HepG2 (cell line): ENCODE results near the gene SDC1. TPM values are rescaled to one million over a fixed set of nuclear protein-coding genes. Genes with fewer than 3 reads are reported as not detected.

Source experiments
- ATF7 ChIP-seq, 2 experiments: fragments of 450-650 bp in 1 of 2; sonication (generic) in 1 of 2; formaldehyde crosslinking in 1 of 2; IDR thresholded peaks; 2 replicates each; pipeline versions ENCODE4 v1.4.0 to v1.6.1; 2016 to 2020; ENCODE audit warnings: antibody characterized with exemption in 1 of 2, mild to moderate bottlenecking in 1 of 2, missing genetic modification reagents in 1 of 2
- BORCS8-MEF2B ChIP-seq: sonication (generic); formaldehyde crosslinking; IDR thresholded peaks from 2 replicates; pipeline ENCODE4 v1.8.0; 2022; ENCODE audit warnings: mild to moderate bottlenecking, missing genetic modification reagents
- CBFB ChIP-seq: sonication (generic); formaldehyde crosslinking; IDR thresholded peaks from 2 replicates; pipeline ENCODE4 v1.4.0; 2020; ENCODE audit warnings: missing genetic modification reagents
- ESRRA ChIP-seq: sonication (generic); formaldehyde crosslinking; IDR thresholded peaks from 2 replicates; pipeline ENCODE4 v1.5.1; 2020; ENCODE audit warnings: mild to moderate bottlenecking, low read depth, missing genetic modification reagents
- FOXC1 ChIP-seq: sonication (generic); formaldehyde crosslinking; IDR thresholded peaks from 2 replicates; pipeline ENCODE4 v1.8.0; 2022; ENCODE audit warnings: mild to moderate bottlenecking, missing genetic modification reagents, borderline replicate concordance
- GATAD2A ChIP-seq: IDR thresholded peaks from 2 replicates; pipeline ENCODE4 v1.6.1; 2016
- HDAC1 ChIP-seq: sonication (generic); formaldehyde crosslinking; IDR thresholded peaks from 2 replicates; pipeline ENCODE4 v1.5.1; 2020; ENCODE audit warnings: mild to moderate bottlenecking, missing genetic modification reagents
- HNF1B ChIP-seq: sonication (generic); formaldehyde crosslinking; IDR thresholded peaks from 2 replicates; pipeline ENCODE4 v1.5.1; 2020; ENCODE audit warnings: mild to moderate bottlenecking, moderate library complexity, missing genetic modification reagents
- MTA1 ChIP-seq: sonication (generic); formaldehyde crosslinking; IDR thresholded peaks from 2 replicates; pipeline ENCODE4 v1.4.0; 2020; ENCODE audit warnings: missing genetic modification reagents, mild to moderate bottlenecking, borderline replicate concordance
- MTERF4 ChIP-seq: sonication (generic); formaldehyde crosslinking; IDR thresholded peaks from 2 replicates; pipeline ENCODE4 v1.8.0; 2023; ENCODE audit warnings: mild to moderate bottlenecking, missing genetic modification reagents
- NR2F2 ChIP-seq: IDR thresholded peaks from 2 replicates; pipeline ENCODE4 v1.6.1; 2012; ENCODE audit warnings: low read depth, inconsistent platforms, borderline replicate concordance
- PAXIP1 ChIP-seq: sonication (generic); formaldehyde crosslinking; conservative IDR thresholded peaks from 2 replicates; pipeline ENCODE4 v1.4.0; 2020; ENCODE audit warnings: mild to moderate bottlenecking, missing genetic modification reagents, moderate library complexity
- PCBP1 ChIP-seq: fragments of 200-400 bp; formaldehyde crosslinking; IDR thresholded peaks from 2 replicates; pipeline ENCODE4 v1.6.1; 2017; ENCODE audit warnings: mild to moderate bottlenecking, low read depth, low read length, borderline replicate concordance
- THAP7 ChIP-seq: sonication (generic); formaldehyde crosslinking; IDR thresholded peaks from 2 replicates; pipeline ENCODE4 v1.8.1; 2023; ENCODE audit warnings: mild to moderate bottlenecking, missing genetic modification reagents
- THRA ChIP-seq: sonication (generic); formaldehyde crosslinking; IDR thresholded peaks from 2 replicates; pipeline ENCODE4 v1.4.0; 2020; ENCODE audit warnings: missing genetic modification reagents, borderline replicate concordance
- ZMYM3 ChIP-seq: sonication (generic); formaldehyde crosslinking; IDR thresholded peaks from 2 replicates; pipeline ENCODE4 v1.5.1; 2020; ENCODE audit warnings: mild to moderate bottlenecking, missing genetic modification reagents
- ZNF232 ChIP-seq: sonication (generic); formaldehyde crosslinking; IDR thresholded peaks from 2 replicates; pipeline ENCODE4 v1.4.0; 2020; ENCODE audit warnings: missing genetic modification reagents, borderline replicate concordance
- ZNF256 ChIP-seq: sonication (generic); formaldehyde crosslinking; conservative IDR thresholded peaks from 2 replicates; pipeline ENCODE4 v1.4.0; 2020; ENCODE audit warnings: missing genetic modification reagents
- ZNF552 ChIP-seq: sonication (generic); formaldehyde crosslinking; IDR thresholded peaks from 2 replicates; pipeline ENCODE4 v1.9.0; 2022; ENCODE audit warnings: missing genetic modification reagents, mild to moderate bottlenecking, borderline replicate concordance
- ZNF563 ChIP-seq: sonication (generic); formaldehyde crosslinking; IDR thresholded peaks from 2 replicates; pipeline ENCODE4 v1.8.0; 2022; ENCODE audit warnings: mild to moderate bottlenecking, moderate library complexity, missing genetic modification reagents
- ZNF792 ChIP-seq: IDR thresholded peaks from 2 replicates; pipeline ENCODE4 v1.6.1; 2016
- polyA plus RNA-seq, 8 experiments: library from polyadenylated mRNA; depleted of rRNA in 3 of 8; stranded (reverse) in 7 of 8; unstranded in 1 of 8; fragments of >200 nt; fragmentation: Illumina TruSeq in 4 of 8; extraction: Trizol in 4 of 8; gene quantifications; 2 replicates each; pipeline versions ENCODE4 v1.2.1 to v1.2.3, GENCODE V29; 2011 to 2016; ENCODE audit warnings: low read depth in 4 of 8, missing spikeins in 1 of 8, mixed read lengths in 1 of 8; ENCODE audit not compliant: insufficient read depth in 1 of 8
- total RNA-seq, 5 experiments: library from RNA; depleted of rRNA; stranded (reverse); fragments of >200 nt; fragmentation: Illumina TruSeq; extraction: Trizol; gene quantifications; 2 replicates each; pipeline ENCODE4 v1.2.3, GENCODE V29; 2016; ENCODE audit warnings: low read depth in 1 of 5

Gene SDC1
- total and polyA plus RNA-seq, 2 of the 13 experiments (the other 11 are each of a cell fraction or from before 2014, with no cell fraction given): 108 to 119 TPM

GRCh38 chr2:20212871-20213503 is 11.9 kb downstream of the SDC1 start (continued):
- TF ChIP-seq ESRRA (CRISPR knock-in tag) (peak; percentile 69; the same call in 1 of the 2 replicates), HNF1B (0 out of 2 replicates have a peak, but pooled peaks have one; percentile 48), NR2F2 (peak; percentile 76), PCBP1 (0 out of 2 replicates have a peak, but pooled peaks have one; percentile 9), PAXIP1 (CRISPR knock-in tag) (peak; percentile 67), MTERF4 (CRISPR knock-in tag) (peak; percentile 57; the same call in 1 of the 2 replicates), ZNF792 (CRISPR knock-in tag) (no peak), CBFB (CRISPR knock-in tag) (peak; percentile 6; the same call in 1 of the 2 replicates), ZNF256 (CRISPR knock-in tag) (no peak), ZNF563 (CRISPR knock-in tag) (0 out of 2 replicates have a peak, but pooled peaks have one; percentile 20), BORCS8-MEF2B (CRISPR knock-in tag) (peak; percentile 47; the same call in 1 of the 2 replicates), FOXC1 (CRISPR knock-in tag) (peak; percentile 47; the same call in 1 of the 2 replicates), ATF7 (IDR thresholded peaks at IDR 0.05) (no peak), ATF7 (CRISPR knock-in tag; IDR thresholded peaks at IDR 0.05) (peak; percentile 55; the same call in 1 of the 2 replicates), ZNF232 (CRISPR knock-in tag) (no peak), HDAC1 (CRISPR knock-in tag) (peak; percentile 69; the same call in 1 of the 2 replicates), THAP7 (CRISPR knock-in tag) (peak; percentile 33; the same call in 1 of the 2 replicates), ZMYM3 (CRISPR knock-in tag) (peak; percentile 64; the same call in 1 of the 2 replicates), THRA (CRISPR knock-in tag) (peak; percentile 27; the same call in 1 of the 2 replicates), MTA1 (CRISPR knock-in tag) (0 out of 2 replicates have a peak, but pooled peaks have one; percentile 53), ZNF552 (CRISPR knock-in tag) (0 out of 2 replicates have a peak, but pooled peaks have one; percentile 28), GATAD2A (CRISPR knock-in tag) (peak; percentile 67)
